ENCODE data around the gene DCAF6.
"Not testable (repeated sequence)": the region's sequence is repeated elsewhere in the genome, so short reads cannot be mapped to it uniquely, and the experiment has no call there.

Gene DCAF6

GRCh38 chr1:167923324-167924056 is 13.0 kb upstream of the DCAF6 start:
- DNase-seq (ENCODE audit: low read depth), result no peak

- no peak for DNase-seq (ENCODE audit: low read depth)
Measured at GRCh38 chr1:167924102-167924501, 12.4 kb upstream of the DCAF6 start.

GRCh38 chr1:167924543-167925231 is 11.8 kb upstream of the DCAF6 start:
- no peak for DNase-seq (ENCODE audit: low read depth)

DNA sequence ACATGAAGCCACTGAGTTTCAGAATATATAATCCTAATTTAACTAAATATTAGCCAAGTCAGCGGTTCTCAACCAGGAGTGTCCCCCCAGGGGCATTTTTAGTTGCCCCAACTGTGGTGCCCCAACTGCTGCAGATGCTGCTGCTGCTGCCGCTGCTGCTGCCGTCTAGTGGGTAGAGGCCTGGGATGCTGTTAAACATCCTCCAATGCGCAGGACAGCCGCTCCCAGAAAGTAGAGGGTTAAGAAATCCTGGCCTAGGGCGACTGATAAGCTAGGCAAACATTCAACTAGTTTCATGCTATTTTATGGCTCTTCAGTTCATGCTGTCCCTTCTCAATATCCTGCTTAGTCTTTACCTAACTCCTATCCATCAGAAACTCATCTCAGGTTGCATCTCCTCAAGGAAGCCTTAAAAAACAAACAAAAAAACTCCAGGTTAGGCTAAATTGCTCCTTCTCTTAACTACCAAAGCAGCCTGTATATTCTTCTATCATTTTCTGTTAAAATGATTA is 9.9 kb upstream of the DCAF6 start:
- no peak for DNase-seq (ENCODE audit: low read depth)

DNA sequence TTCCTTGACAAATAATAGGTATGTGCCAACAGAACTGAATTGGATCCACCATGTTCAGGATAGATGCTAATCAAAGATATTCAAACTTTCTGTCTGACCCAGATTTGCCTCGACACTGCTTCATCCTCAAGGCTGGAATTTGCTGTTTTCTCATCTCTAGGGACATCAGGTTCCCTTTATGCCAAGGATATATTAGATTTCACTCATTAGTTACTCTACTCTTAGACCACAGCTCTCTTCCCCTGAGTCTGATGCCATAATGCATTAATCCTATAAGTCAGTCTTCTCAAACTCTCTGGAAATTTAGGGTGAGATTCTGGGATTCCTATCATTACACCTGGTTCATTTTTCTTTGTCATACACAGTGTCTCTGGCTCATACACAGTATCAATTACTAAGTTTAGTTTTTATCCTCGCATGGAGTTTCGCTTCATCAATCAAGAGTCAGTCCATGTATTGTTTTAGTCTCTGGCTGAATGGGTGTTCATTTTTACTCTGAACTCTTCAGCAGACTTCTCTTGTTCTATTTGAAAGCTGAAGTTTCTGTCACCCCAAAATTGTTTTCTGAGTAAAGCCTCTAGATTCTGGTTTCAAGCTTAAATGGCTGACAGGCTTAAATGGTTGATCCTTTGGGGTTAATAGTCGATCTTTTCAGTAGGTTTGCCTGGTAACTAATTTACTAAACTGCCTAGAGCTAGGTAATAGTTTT is 9.3 kb upstream of the DCAF6 start:
- no peak for DNase-seq (ENCODE audit: low read depth)

DNA sequence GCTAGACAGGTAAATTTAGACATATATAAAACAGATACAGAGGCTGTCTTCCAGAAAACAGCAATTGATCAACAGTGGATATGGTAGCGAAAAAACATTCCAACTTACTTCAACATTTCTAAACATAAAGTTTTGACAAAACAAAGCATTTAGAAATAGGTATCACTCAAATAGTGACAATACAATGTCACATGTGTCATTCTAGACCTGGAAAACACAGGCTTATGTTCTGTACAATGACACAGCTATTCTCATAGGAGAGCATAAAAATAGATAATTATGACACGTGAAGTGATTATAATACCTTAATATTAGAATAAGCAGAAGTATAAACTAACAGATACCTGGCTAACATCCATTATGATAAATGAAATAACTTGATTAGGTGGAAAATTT is 8.0 kb upstream of the DCAF6 start:
- no peak for DNase-seq (ENCODE audit: low read depth)

DNA sequence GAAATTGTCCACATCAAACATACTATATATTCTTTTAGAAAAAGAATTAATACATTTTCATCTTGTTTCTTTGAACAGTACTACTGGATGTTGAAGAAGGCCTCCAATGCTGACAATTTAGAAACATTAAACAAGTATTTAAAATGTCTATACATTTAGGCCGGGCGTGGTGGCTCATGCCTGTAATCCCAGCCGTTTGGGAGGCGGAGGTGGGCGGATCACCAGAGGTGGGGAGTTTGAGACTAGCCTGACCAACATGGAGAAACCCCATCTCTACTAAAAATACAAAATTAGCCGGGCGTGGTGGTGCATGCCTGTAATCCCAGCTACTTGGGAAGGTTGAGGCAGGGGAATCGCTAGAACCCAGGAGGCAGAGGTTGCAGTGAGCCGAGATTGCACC is 7.6 kb upstream of the DCAF6 start:
- not testable (repeated sequence) for DNase-seq (ENCODE audit: low read depth)

DNA sequence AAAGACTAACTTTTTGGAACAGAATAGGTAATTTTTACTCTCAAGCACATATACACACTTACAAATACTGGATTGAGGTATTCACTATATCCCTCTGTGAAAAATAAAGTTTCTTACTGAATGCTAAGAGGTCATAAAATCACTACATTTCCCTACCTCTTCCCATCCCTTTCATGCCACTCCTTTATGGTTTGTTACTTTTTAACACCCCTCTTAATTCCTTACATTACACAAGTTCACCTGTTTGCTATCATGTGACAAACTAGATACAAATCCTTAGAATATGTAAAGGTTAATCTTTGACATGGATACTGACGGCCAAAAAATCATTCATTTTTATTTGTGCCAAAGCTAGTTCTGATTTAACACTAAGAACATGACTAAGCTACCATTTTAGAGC is 6.8 kb upstream of the DCAF6 start:
- no peak for DNase-seq (ENCODE audit: low read depth)

- DNase-seq (ENCODE audit: low read depth), result no peak
Measured at GRCh38 chr1:167933788-167934187, 2.7 kb upstream of the DCAF6 start.

GRCh38 chr1:167934426-167935215 is 1.9 kb upstream of the DCAF6 start:
- DNase-seq (ENCODE audit: low read depth), result no peak

- DNase-seq (ENCODE audit: low read depth), result peak; percentile 59
Measured at GRCh38 chr1:167935216-167936067, 1.0 kb upstream of the DCAF6 start.

- DNase-seq (ENCODE audit: low read depth), result peak; percentile 84
Measured at GRCh38 chr1:167936930-167937708, 636 bp downstream of the DCAF6 start, which contains the start of gene MPC2. MPC2 (minus strand) TSS chr1:167937072; CDS start chr1:167935841, 1,231 bp downstream.

GRCh38 chr1:167937709-167938010 is 1.2 kb downstream of the DCAF6 start:
- no peak for DNase-seq (ENCODE audit: low read depth)

- no peak for DNase-seq (ENCODE audit: low read depth)
Measured at GRCh38 chr1:167938080-167938636, 1.7 kb downstream of the DCAF6 start.

GRCh38 chr1:167940264-167940663 is 3.8 kb downstream of the DCAF6 start:
- DNase-seq (ENCODE audit: low read depth), result no peak

- DNase-seq (ENCODE audit: low read depth), result no peak
Measured at GRCh38 chr1:167943541-167943940, 7.1 kb downstream of the DCAF6 start.

GRCh38 chr1:167947733-167948132 is 11.2 kb downstream of the DCAF6 start:
- DNase-seq (ENCODE audit: low read depth), result no peak

DNA sequence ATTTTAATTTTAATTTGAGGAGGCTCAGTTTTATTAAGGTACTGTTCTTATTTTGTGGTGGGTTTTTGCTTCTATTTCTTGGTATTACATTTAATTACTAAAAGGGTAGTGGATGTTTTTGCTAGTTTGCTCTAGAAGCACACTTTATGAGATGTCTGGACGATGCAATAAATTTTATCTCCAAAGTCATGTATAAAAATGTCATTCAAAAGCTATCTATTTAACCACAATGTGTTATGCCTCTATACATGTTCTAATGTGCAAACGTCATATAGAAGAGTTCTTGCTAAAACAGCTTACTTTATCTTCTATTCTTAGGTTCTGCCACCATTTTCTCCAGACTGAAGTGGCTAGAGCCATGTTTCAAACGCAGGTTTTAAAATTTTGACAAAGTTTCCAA is 13.3 kb downstream of the DCAF6 start:
- DNase-seq (ENCODE audit: low read depth), result no peak

- DNase-seq (ENCODE audit: low read depth), result no peak
Measured at GRCh38 chr1:167950569-167950968, 14.1 kb downstream of the DCAF6 start.

DNA sequence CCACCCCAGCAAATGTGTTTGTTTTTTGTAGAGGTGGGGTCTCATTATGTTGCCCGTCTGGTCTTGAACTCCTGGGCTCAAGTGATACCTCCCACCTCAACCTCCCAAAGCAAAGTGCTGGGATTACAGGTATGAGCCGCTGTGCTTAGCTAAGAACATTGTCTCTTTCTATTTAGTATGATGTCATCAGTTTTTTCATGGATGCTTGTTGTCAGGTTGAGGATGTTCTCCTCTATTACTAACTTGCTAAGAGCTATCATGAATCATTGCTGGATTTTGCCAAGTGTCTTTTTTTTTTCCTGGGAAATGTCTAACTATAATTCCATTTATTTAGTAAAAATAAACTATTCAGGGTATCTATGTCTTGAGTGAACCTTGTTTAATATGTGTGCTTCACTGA is 19.4 kb downstream of the DCAF6 start:
- DNase-seq (ENCODE audit: low read depth), result peak; percentile 18

Measured in EH (cell line).